ENCODE data around the gene PAIP1.
"Not testable (repeated sequence)": the region's sequence is repeated elsewhere in the genome, so short reads cannot be mapped to it uniquely, and the experiment has no call there.

The PAIP1 gene

GRCh38 chr5:43583724-43584123 lies 26.8 kb upstream of the PAIP1 start:
- no peak for DNase-seq
- Mint-ChIP-seq H3K4me3 (no peak overlapping the region), H3K27ac (no peak overlapping the region), H3K4me1 (peaks cover 0 to 7% of the 10 kb centered on the region in 2 donors), H3K27me3 (no peaks in the 10 kb centered on the region), H3K9me3 (no peaks in the 10 kb centered on the region), H3K36me3 (peaks cover 8 to 16% of the 10 kb centered on the region in 2 donors)
- no peak for ATAC-seq (replicated peaks)

- peaks cover 0 to 7% of the 10 kb centered on the region in 2 donors for H3K4me1 Mint-ChIP-seq
- DNase-seq (no peak), ATAC-seq (replicated peaks) (no peak)
- H3K4me3 Mint-ChIP-seq = no peak overlapping the region
- peaks cover 8 to 12% of the 10 kb centered on the region in 2 donors for H3K36me3 Mint-ChIP-seq
- H3K27me3 Mint-ChIP-seq = no peaks in the 10 kb centered on the region
- H3K9me3 Mint-ChIP-seq = no peaks in the 10 kb centered on the region
- no peak overlapping the region for H3K27ac Mint-ChIP-seq
Measured at GRCh38 chr5:43582082-43583005, 25.5 kb upstream of the PAIP1 start.

- no peaks in the 10 kb centered on the region for H3K27me3 Mint-ChIP-seq
- no peak for ATAC-seq (replicated peaks)
Measured at GRCh38 chr5:43581398-43581797, 24.5 kb upstream of the PAIP1 start.

GRCh38 chr5:43580402-43581210 lies 23.7 kb upstream of the PAIP1 start:
- H3K27ac Mint-ChIP-seq = peak overlapping the region; percentile 20

More at GRCh38 chr5:43581398-43581797, 24.5 kb upstream of the PAIP1 start:
- no peak overlapping the region for H3K27ac Mint-ChIP-seq
- no peak overlapping the region for H3K4me3 Mint-ChIP-seq
- DNase-seq = no peak
- peaks cover 0 to 7% of the 10 kb centered on the region in 2 donors for H3K4me1 Mint-ChIP-seq
- H3K36me3 Mint-ChIP-seq = peaks cover 10 to 20% of the 10 kb centered on the region in 2 donors
- no peaks in the 10 kb centered on the region for H3K9me3 Mint-ChIP-seq

GRCh38 chr5:43573058-43573457 lies 16.2 kb upstream of the PAIP1 start:
- Mint-ChIP-seq H3K4me1 (no peaks in the 10 kb centered on the region), H3K27ac (no peak overlapping the region), H3K27me3 (no peaks in the 10 kb centered on the region), H3K9me3 (no peaks in the 10 kb centered on the region), H3K4me3 (no peak overlapping the region), H3K36me3 (peaks cover 17 to 22% of the 10 kb centered on the region in 2 donors)
- no peak for ATAC-seq (replicated peaks)
- DNase-seq = no peak

More at GRCh38 chr5:43580402-43581210, 23.7 kb upstream of the PAIP1 start:
- not testable (repeated sequence) for ATAC-seq (replicated peaks); H3K9me3 Mint-ChIP-seq; H3K4me3 Mint-ChIP-seq; DNase-seq; H3K27me3 Mint-ChIP-seq; H3K4me1 Mint-ChIP-seq
- peaks cover 16 to 25% of the 10 kb centered on the region in 2 donors for H3K36me3 Mint-ChIP-seq

GRCh38 chr5:43572357-43572756 lies 15.5 kb upstream of the PAIP1 start:
- Mint-ChIP-seq H3K36me3 (peaks cover 17 to 22% of the 10 kb centered on the region in 2 donors), H3K4me1 (no peaks in the 10 kb centered on the region), H3K27me3 (no peaks in the 10 kb centered on the region), H3K27ac (no peak overlapping the region), H3K9me3 (no peaks in the 10 kb centered on the region), H3K4me3 (no peak overlapping the region)
- ATAC-seq (replicated peaks) (no peak), DNase-seq (no peak)

- no peak for ATAC-seq (replicated peaks)
- Mint-ChIP-seq H3K4me1 (no peaks in the 10 kb centered on the region), H3K27ac (no peak overlapping the region), H3K9me3 (peaks cover 0 to 3% of the 10 kb centered on the region in 2 donors), H3K36me3 (peaks cover 13% of the 10 kb centered on the region in 2 donors), H3K4me3 (no peak overlapping the region), H3K27me3 (no peaks in the 10 kb centered on the region)
- no peak for DNase-seq
Measured at GRCh38 chr5:43571237-43571636, 14.4 kb upstream of the PAIP1 start.

GRCh38 chr5:43570450-43571158 lies 13.7 kb upstream of the PAIP1 start:
- ATAC-seq (replicated peaks) (no peak), DNase-seq (no peak)
- H3K27me3 Mint-ChIP-seq = no peaks in the 10 kb centered on the region
- H3K27ac Mint-ChIP-seq = no peak overlapping the region
- peaks cover 0 to 5% of the 10 kb centered on the region in 2 donors for H3K9me3 Mint-ChIP-seq
- no peaks in the 10 kb centered on the region for H3K4me1 Mint-ChIP-seq
- H3K4me3 Mint-ChIP-seq = no peak overlapping the region
- H3K36me3 Mint-ChIP-seq = peaks cover 9% of the 10 kb centered on the region in 2 donors

- Mint-ChIP-seq H3K27ac (no peak overlapping the region), H3K4me3 (no peak overlapping the region), H3K36me3 (no peaks in the 10 kb centered on the region), H3K4me1 (no peaks in the 10 kb centered on the region), H3K27me3 (no peaks in the 10 kb centered on the region), H3K9me3 (peaks cover 0 to 5% of the 10 kb centered on the region in 2 donors)
- no peak for ATAC-seq (replicated peaks)
- DNase-seq = no peak
Measured at GRCh38 chr5:43569236-43569746, 12.4 kb upstream of the PAIP1 start.

GRCh38 chr5:43567967-43568366 lies 11.1 kb upstream of the PAIP1 start:
- H3K4me1 Mint-ChIP-seq = no peaks in the 10 kb centered on the region
- no peaks in the 10 kb centered on the region for H3K27me3 Mint-ChIP-seq
- H3K9me3 Mint-ChIP-seq = peaks cover 0 to 5% of the 10 kb centered on the region in 2 donors
- H3K36me3 Mint-ChIP-seq = no peaks in the 10 kb centered on the region
- peak in 1 of 2 donors; percentile 29 for ATAC-seq (replicated peaks)
- H3K4me3 Mint-ChIP-seq = no peak overlapping the region
- no peak overlapping the region for H3K27ac Mint-ChIP-seq
- DNase-seq = no peak

- Mint-ChIP-seq H3K36me3 (no peaks in the 10 kb centered on the region), H3K27ac (no peak overlapping the region), H3K4me1 (no peaks in the 10 kb centered on the region), H3K4me3 (no peak overlapping the region), H3K9me3 (peaks cover 0 to 5% of the 10 kb centered on the region in 2 donors), H3K27me3 (no peaks in the 10 kb centered on the region)
- ATAC-seq (replicated peaks) (no peak), DNase-seq (no peak)
Measured at GRCh38 chr5:43565043-43565442, 8.2 kb upstream of the PAIP1 start.

GRCh38 chr5:43564289-43564850 lies 7.5 kb upstream of the PAIP1 start:
- Mint-ChIP-seq H3K9me3 (peaks cover 0 to 5% of the 10 kb centered on the region in 2 donors), H3K36me3 (no peaks in the 10 kb centered on the region), H3K27me3 (no peaks in the 10 kb centered on the region), H3K4me3 (no peak overlapping the region), H3K27ac (no peak overlapping the region), H3K4me1 (peaks cover 0 to 1% of the 10 kb centered on the region in 2 donors)
- DNase-seq = no peak
- no peak for ATAC-seq (replicated peaks)

GRCh38 chr5:43563321-43563720 lies 6.4 kb upstream of the PAIP1 start:
- Mint-ChIP-seq H3K36me3 (no peaks in the 10 kb centered on the region), H3K4me1 (peaks cover 3 to 7% of the 10 kb centered on the region in 2 donors), H3K27me3 (no peaks in the 10 kb centered on the region), H3K27ac (no peak overlapping the region), H3K4me3 (no peak overlapping the region), H3K9me3 (peaks cover 0 to 5% of the 10 kb centered on the region in 2 donors)
- ATAC-seq (replicated peaks) = no peak
- no peak for DNase-seq

All from stimulated activated naive B cell treated with anti-CD40 and anti-IgM and Interleukin-4, amounts not matched to agents 10 μg/mL and 1 μg/mL and 100 μg/mL, for 72 hours (primary cell).